ENCODE results near the gene ZBTB21.
"Not testable (repeated sequence)": the region's sequence is repeated elsewhere in the genome, so short reads cannot be mapped to it uniquely, and the experiment has no call there.

Gene ZBTB21

GRCh38 chr21:42000908-42001307, 9.3 kb downstream of the ZBTB21 start:
- no peak overlapping the region for H3K4me3 ChIP-seq (ENCODE audit: control insufficient read depth, low read depth, low read length)
- TF ChIP-seq CTCF (IDR thresholded peaks at IDR 0.05; ENCODE audit: control insufficient read depth, insufficient read depth, low read depth, low read length, missing control alignments): no peak
- DNase-seq (ENCODE audit: low read depth): no peak

GRCh38 chr21:41997657-41998056, 12.5 kb downstream of the ZBTB21 start:
- TF ChIP-seq CTCF (IDR thresholded peaks at IDR 0.05; ENCODE audit: control insufficient read depth, insufficient read depth, low read depth, low read length, missing control alignments): no peak

GRCh38 chr21:41995577-41995976, 14.6 kb downstream of the ZBTB21 start:
- TF ChIP-seq CTCF (IDR thresholded peaks at IDR 0.05; ENCODE audit: control insufficient read depth, insufficient read depth, low read depth, low read length, missing control alignments): no peak
- no peak for DNase-seq (ENCODE audit: low read depth)
- H3K4me3 ChIP-seq (ENCODE audit: control insufficient read depth, low read depth, low read length): no peak overlapping the region

More at GRCh38 chr21:41997657-41998056, 12.5 kb downstream of the ZBTB21 start:
- no peak overlapping the region for H3K4me3 ChIP-seq (ENCODE audit: control insufficient read depth, low read depth, low read length)
- DNase-seq (ENCODE audit: low read depth): no peak

- not testable (repeated sequence) for H3K4me3 ChIP-seq (ENCODE audit: control insufficient read depth, low read depth, low read length)
Measured at GRCh38 chr21:41994613-41995012, 15.5 kb downstream of the ZBTB21 start.

GRCh38 chr21:41993744-41994143, 16.4 kb downstream of the ZBTB21 start:
- no peak overlapping the region for H3K4me3 ChIP-seq (ENCODE audit: control insufficient read depth, low read depth, low read length)
- peak; percentile 84 for DNase-seq (ENCODE audit: low read depth)
- no peak for TF ChIP-seq CTCF (IDR thresholded peaks at IDR 0.05; ENCODE audit: control insufficient read depth, insufficient read depth, low read depth, low read length, missing control alignments)

More at GRCh38 chr21:41994613-41995012, 15.5 kb downstream of the ZBTB21 start:
- not testable (repeated sequence) for DNase-seq (ENCODE audit: low read depth)

GRCh38 chr21:41992576-41992975, 17.6 kb downstream of the ZBTB21 start:
- no peak for DNase-seq (ENCODE audit: low read depth)
- TF ChIP-seq CTCF (IDR thresholded peaks at IDR 0.05; ENCODE audit: control insufficient read depth, insufficient read depth, low read depth, low read length, missing control alignments): no peak
- no peak overlapping the region for H3K4me3 ChIP-seq (ENCODE audit: control insufficient read depth, low read depth, low read length)

- no peak for TF ChIP-seq CTCF (IDR thresholded peaks at IDR 0.05; ENCODE audit: control insufficient read depth, insufficient read depth, low read depth, low read length, missing control alignments)
- no peak for DNase-seq (ENCODE audit: low read depth)
- no peak overlapping the region for H3K4me3 ChIP-seq (ENCODE audit: control insufficient read depth, low read depth, low read length)
Measured at GRCh38 chr21:41991659-41992058, 18.5 kb downstream of the ZBTB21 start.

Data from AG09309 (cell line).